T follicular helper cell (primary cell): Measurements from ENCODE around the gene KCNJ10.

ENCODE experiments used
- DNase-seq: peaks from one replicate; pipeline ENCODE4 v3.0.0-alpha.2; 2020; ENCODE audit warnings: low read depth

Gene KCNJ10

GRCh38 chr1:159961636-159962035, 108.3 kb downstream of the KCNJ10 start:
- DNase-seq = no peak

DNA sequence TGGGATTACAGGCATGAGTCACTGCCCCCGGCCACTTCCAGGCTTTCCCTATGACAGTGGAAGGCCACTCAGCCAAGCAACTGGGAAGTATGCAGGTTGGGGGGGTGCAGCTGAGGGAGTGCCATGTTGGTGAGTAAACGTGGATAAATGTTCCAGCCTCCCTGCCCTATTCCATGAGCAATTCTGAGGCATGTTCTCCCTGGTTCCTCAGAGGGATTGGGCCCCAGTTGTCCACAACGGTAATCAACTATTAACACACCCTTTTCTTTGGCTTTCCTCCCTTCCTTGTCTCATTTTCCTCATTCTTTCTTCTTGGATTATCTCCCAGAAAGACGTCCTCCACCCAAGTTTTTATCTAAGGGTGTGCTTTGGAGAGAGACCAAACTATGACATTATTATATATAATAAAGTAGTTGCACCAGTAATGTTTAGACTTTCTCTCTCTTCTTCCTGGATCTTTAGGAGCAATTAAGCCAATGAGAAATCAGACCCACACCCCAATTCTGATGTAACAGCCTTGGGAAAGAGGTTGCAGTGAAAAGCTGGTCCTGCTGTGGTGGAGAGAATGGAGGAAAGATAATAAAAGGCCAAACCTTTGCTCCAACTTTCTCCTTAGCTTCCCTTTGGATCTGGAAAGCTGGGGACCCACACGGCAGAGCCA, 109.1 kb downstream of the KCNJ10 start:
- no peak for DNase-seq

- DNase-seq = no peak
These were observed 110.5 kb downstream of the KCNJ10 start for GRCh38 chr1:159959451-159959850.

DNA sequence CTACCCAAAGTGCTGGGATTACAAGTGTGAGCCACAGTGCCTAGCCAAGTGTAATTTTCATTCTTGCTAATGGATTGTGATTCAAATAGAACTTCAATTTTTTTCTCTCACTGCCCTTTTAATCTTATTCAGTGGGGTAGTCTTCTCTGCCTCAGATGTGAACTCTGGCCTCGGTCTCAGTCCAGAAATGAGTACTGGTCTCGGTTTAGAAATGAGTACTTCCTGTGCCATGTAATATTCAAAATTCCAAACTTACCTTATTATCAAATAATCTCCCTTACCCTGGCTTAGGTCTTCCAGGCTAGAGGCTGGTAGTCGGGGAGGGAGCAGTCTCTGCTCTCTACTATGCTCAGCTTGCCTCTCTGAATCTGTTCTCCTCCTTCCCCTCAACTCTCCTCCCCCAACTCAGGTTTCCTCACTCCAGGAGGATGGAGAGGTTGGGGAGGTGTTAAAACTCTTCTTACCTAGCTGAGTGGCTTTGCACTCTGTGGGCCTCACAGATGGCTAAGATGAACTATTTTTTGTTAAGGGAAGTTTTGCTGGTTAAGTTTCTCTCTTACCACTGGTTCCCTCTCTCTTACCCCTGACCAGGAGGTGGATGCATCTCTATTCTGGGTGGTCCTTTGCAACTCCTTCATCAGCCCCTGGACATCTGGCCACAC, 111.1 kb downstream of the KCNJ10 start:
- no peak for DNase-seq

- no peak for DNase-seq
These were observed 112.1 kb downstream of the KCNJ10 start for GRCh38 chr1:159957824-159958268.

GRCh38 chr1:159955456-159955855, 114.5 kb downstream of the KCNJ10 start:
- no peak for DNase-seq

GRCh38 chr1:159953536-159954515, 116.1 kb downstream of the KCNJ10 start, which contains the start of gene SLAMF9:
SLAMF9 (minus strand) TSS chr1:159954237; CDS start chr1:159954137, 100 bp downstream.
- DNase-seq = no peak

GRCh38 chr1:159952932-159953331, 117.0 kb downstream of the KCNJ10 start:
- no peak for DNase-seq

DNA sequence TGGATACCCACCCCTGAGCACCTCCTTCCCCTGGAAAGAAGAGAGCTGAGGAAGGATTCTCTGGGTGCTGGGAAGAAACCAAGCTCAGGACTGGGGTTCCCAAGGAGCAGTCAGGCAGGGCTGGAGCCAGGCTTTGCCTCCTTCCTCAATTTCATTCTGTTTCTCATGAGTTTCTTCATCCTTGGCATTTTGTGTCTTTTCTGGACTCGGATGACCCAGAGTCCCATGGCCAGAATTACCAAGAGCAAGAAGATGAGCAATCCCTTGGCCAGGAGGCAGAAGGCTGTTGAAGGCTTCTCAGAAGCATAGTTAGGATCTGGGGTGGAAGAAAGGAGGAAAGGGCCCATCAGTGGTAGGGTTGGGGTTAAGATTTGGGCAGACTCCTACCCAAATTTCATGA, 118.4 kb downstream of the KCNJ10 start:
- no peak for DNase-seq

DNA sequence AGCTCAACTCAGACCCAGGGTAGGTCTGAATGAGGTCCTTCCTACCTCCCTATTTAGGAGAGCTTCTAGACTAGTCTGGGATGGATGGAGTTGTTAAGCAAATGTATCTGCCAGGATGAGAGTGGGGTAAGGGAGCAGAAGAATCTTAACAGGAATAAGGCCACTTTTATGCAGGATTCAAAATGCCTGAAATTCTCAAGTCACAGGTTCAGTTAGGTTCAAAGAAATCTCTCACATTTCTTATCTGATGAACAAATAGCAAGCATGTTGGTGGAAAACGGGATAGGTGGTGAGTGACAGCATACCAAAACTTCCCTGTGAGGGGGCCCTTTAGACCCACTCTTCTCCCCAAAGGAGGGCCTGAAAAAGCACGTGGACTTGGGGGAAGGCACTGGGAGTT, 118.9 kb downstream of the KCNJ10 start:
- DNase-seq = no peak

DNA sequence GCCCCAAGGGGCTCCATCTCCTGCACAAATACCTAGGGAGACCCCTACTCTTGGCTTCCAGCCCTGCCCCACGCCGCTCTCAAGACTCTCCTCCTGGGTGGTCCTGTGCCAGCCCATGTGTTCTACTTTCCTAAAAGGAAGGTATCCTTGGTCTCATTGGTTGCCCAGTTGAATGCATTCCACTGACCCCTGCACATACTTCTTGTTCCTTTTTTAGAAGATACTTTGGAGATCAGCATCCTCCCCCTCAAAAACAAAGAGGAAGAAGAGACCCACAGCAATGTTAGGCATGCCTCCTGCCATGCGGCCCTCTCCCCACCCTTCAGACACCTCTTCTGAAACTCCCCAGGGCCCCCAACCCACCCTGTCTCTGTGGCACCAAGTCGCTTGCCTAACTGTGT, 120.0 kb downstream of the KCNJ10 start:
- DNase-seq = no peak

DNA sequence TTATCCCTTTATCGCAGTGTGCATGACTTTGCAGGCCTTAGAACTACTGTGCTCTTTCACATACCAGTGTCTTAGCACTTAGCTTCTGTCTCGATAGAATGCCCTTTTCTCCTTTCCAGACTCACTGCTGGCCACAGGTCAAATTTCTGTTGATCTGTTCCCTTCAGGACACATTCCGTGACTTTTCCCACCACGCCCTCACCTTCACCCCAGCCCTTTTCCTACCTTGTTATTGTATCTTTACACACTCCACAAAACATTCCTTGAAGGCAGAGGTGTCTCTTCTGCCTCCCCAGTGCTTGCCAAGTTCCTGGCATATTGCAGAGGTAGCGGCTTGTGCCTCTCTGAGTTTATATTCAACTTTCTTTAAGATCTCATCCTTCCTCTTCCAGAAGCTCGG, 120.8 kb downstream of the KCNJ10 start:
- no peak for DNase-seq
